ENCODE results near the gene MLST8.

Gene MLST8, protein sequence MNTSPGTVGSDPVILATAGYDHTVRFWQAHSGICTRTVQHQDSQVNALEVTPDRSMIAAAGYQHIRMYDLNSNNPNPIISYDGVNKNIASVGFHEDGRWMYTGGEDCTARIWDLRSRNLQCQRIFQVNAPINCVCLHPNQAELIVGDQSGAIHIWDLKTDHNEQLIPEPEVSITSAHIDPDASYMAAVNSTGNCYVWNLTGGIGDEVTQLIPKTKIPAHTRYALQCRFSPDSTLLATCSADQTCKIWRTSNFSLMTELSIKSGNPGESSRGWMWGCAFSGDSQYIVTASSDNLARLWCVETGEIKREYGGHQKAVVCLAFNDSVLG
- 17.2 to 28.0 (median 23.2) reads per million in 4 experiments for total RNA-seq

DNA sequence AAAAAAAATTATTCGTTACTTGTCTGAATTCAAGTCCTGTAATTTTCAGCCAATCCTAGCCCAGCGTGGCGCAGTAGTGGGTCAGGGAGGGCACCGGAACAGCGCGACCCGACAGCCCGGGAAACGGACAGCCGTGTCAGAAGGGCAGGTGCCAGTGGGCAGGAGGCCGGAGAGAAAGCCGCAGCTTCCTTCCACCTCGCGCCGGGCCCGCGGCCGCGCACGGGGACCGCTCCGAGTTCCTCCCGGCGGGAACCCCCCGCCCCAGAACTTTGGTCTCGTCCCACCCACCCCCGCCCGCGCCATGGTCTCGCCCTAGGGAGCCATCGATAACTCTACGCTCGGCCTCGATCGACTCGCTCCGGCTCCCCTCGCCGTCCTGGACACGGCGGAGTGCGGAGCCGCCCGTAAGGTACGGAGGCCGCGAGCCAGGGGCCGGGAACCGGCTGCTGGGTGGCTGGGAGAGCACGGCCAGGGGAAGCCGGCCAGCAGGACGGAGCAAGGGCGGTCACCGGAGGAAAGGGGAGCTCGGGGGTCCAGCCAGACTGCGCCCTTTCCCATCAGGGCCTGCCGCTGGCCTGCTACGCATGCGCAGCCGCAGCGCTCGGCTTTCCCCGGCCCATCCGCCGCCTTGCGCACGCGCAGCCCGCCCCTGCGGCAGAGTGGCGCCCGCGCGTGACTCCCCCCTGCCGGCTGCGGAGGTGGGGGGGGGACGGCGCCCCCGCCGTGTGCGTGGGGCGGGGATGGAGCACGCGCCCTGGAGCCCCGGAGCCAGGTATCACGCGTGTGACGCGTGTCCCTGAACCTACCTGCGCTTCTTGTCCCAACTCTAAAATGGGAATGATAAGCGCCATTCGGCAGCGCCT, at the start of gene MLST8:
Gene MLST8, plus strand, starts transcription at position 351 of the 863 bp plus-strand sequence. CDS start 632 bp downstream, outside the sequence.
- DNase-seq, result peak; percentile 86

DNA sequence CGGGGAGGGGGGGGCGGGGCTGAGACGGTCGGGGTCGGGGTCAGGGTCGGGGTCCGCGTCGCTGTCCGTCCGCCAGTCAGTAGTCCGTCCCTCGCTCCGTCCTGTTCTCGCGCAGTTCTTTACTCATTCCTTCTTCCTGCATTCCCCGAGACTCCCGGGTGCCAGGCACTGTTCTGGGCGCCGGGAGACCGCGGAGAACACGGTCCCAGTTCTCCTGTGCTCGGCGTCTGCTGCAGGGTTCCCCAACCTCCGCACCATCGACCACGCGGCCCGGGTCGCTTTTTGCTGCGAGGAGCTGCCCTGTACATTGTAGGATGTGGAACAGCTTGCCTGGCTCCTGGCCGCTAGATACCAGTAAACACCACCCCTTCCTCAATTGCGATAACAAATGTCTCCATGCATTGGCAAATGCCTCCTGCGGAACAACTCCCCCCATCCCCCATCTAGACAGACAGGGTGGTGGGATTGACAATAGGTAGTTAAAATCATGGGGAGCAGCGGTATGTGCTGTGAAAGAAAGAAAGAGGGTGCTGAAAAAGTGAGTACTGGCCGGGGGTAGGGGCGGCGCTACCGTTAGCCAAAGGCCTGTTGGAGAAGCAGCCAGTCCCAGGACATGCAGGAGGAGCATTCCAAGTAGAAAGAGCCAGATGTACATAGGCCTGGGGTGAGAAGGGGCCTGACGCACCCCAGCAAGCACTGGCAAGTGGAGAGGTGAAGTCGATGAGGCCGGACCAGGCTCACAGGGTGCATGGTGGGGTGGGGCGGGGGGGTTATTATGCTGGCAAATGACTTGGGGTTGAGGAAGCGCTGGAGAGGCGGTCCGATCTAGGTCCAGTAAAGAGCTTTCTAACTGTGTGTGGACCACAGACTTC, 49.0 kb upstream of the MLST8 start:
- no peak for DNase-seq

DNA sequence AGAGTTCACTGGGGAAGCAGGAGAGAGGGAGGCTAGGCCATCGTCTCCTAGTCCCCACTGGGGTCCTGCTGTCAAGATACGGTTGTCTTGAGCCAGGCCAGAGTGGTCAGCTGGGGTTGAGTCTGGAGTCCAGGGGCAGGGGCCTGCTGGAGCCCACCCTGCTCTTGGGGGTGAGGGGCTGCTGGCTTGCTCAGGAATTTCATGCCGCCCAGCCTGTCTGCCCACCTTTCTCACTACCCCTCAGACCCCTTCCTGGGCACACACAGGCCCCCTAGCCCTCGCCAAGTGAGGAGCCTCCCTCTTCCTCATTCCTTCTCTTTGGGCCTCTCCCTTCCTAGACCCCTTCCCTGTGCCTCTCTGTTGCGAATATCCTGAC, 48.4 kb upstream of the MLST8 start:
- DNase-seq, result no peak

DNA sequence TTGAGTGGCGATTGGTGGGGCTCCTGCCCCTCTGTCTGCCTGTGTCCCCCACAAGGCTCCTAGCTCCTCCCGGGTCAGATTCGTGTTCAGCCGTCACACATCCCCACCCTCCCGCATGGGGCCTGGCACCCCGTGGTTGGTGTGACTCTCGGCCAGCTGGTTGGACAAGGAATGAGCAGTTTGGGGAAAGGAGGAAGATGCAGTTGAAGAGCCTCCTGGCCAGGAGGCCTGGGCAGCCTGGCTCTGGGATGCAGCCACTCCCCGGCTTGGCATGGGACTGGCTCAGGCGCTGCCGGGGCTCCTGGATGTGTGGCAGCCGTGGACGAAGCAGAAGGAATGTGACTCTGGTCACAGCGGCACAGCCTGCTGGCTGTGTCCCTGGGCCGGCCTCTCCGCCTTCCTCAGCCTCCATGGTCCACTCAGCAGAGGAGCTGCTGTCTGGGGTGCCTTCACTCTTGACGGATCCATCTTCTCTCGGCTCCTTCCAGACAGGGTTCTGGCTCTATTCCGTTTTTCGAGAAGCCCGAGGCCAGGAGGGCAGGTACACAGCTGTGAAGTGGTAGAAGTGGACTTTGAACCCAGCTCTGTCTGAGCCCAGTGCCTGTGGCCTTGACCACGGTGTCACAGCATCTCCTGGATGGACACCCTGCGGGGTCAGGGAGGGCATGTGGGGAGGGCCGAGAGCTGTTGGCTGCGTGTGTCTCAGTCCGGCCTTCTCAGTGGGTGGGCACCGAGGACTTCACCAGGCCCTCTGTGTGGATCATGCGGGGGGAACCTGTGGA, 47.6 kb upstream of the MLST8 start:
- DNase-seq, result no peak

DNA sequence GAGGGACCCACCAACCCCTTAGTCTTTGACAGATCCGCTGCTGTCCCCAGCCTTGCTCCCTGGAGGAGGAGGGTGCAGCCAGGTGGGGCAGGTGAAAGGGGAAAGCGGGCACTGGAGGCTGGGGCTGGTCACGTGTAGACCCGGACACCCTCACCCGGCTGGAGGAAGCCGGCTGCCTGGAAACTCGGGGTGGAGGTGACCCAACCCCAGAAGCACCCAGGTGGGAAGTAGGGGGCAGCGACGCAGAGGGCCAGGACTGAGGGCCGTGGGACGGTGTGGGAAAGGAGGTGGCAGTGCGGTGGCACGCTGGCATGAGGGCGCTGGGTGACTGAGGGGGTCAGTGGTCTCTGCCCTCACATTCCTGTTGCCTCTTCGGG, 47.0 kb upstream of the MLST8 start:
- no peak for DNase-seq

DNA sequence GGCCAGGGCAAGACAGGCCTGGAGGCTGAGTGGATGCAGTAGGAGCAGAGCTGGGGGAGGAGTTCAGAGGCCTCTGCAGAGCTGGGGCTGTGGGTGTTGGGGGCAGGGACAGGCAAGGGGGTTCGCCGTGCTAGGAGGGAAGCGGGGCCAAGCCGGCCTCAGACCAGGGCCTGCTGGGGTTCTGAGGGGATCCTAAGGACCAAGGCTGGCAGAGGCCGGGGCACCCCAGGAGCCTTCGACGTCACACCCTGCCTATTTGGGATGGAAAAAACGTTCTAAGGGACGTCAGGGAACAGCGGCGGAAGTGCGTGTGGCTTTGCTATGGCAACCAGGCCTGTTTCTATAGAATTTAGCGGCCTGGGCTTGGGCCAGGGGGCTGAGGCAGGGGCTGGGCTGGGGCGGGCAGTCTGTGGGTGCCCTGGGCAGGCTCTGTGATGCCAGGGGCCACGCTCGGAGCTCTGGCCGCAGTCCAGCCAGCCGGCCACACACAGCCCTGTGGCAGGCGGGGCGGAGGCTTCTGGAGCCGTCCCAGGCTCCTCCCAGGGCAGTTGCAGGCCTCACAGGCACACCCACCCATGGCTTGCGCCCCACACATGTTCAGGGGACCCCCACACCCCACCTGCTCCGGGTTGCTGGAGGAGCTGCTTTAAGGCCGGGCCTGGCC, 45.9 kb upstream of the MLST8 start:
- no peak for DNase-seq

DNA sequence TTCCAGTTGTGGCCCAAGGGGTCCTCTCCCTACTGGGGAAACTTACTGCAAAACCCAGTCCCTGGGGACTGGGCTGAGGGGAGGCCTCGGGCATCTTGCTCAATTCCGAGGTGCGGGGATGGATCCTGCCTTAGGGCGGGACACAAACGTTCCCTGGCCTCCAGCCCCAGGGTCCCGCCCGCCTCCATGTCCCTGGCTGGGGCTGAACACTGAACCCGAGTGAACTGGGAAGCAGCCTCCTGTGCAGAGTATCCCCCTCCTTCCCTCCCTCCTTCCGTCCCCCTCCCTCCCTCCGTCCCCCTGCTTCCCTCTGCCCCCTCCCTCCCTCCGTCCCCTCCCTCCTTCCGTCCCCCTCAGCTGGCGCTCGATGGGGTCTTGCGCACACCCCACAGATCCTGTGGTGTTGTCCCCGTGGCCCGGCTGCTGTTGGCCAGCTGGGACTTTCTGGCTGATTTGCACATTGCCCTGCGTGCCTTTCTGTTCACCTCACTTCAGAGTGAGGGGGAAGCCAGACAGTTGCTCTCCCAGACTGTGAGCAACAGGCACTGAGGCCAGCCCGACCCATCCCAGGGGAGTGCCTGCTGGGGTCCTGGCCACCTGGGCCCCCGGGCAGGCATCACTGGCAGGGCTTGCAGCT, 44.2 kb upstream of the MLST8 start:
- no peak for DNase-seq

DNA sequence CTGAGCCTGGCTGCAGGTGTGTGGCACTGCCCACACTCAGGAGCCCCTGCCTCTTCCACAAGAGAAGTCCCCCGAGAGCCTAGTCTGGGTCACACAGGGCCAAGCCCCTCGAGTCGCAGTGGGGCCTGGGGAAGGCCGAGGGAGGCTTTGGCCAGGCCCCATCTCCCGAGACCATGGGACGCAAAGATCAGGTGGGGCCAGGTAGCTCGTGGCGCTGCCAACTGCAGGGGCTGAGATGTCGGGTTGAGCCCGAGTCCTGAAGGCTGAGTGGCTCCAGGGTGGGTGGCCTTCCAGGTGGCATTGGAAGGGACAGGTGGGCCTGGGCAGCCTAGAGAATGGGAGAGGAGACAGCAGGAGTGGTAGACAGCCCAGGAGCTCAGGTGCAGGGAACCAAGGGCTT, 43.3 kb upstream of the MLST8 start:
- DNase-seq, result no peak

DNA sequence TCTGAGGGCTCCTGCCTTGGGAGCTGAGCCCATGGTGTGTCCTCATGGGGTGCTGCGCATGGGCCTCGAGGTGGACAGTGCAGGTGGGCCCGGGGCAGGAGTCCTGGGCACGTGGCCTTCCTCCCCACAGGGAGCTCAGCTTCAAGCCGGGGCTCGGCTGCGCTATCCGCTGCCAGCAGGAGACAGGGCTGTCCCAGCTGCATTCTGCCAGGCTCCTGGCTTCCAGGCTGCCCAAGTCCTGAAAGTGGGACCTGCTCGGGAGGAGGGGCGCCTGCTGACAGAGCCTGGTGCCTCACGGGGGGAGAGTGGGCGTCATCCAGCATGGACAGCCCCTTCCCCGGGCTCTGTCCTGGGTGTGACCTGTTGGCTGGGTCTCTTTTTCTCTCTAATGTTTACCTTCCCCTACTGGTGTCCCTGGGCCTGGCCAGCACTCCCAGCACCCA, 42.6 kb upstream of the MLST8 start:
- no peak for DNase-seq

DNA sequence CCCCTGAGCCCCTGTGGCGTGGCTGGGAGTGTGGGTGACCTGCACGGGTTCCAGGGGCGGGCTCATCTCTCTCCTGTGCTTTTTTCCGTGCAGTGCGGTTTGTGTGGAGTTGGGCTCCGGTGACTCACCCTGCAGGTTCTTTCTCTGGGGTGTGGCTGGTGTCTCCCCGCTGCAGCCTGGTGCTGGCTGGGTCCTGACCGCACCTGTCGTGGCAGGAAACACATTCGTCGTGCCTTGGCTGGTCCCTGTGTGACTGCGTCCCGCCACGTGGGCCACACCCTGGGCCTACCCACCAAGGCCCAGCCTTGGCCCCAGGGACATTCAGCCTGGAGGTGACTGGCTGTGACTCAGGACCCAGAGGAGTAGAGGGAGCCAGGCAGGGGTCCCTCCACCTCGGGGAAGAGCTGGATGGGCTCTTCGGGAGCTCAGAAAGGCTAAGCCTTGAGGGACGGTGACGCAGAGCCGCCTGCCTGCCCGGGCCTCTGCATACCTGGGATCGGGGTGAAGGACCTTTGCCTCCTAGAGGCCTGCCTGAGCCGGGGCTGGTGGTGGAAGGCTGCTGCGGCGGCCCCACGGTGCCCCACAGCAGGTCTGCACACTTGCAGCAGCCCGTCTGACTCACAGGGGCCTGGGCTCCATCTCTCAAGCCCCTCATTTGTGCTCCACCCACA, 41.9 kb upstream of the MLST8 start:
- DNase-seq, result no peak

DNA sequence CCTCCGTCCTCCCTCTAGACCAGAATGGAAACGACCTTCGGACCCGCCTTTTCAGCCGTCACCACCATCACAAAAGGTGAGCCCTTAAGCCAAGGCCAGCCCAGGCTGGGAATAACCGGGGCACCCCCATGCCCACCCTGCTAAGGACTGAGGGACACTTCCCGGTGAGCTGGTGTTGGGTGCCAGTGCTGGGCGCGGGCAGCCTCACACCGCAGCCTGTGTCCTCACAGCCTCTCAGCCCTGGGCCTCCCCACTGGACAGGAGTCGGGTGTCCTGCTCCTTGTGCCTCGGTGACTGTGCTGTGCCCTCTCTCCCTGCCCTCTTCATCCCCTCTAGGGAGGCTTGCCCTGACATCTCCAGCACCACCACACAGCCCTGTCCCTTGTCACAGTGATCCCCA, 39.4 kb upstream of the MLST8 start:
- DNase-seq, result no peak

DNA sequence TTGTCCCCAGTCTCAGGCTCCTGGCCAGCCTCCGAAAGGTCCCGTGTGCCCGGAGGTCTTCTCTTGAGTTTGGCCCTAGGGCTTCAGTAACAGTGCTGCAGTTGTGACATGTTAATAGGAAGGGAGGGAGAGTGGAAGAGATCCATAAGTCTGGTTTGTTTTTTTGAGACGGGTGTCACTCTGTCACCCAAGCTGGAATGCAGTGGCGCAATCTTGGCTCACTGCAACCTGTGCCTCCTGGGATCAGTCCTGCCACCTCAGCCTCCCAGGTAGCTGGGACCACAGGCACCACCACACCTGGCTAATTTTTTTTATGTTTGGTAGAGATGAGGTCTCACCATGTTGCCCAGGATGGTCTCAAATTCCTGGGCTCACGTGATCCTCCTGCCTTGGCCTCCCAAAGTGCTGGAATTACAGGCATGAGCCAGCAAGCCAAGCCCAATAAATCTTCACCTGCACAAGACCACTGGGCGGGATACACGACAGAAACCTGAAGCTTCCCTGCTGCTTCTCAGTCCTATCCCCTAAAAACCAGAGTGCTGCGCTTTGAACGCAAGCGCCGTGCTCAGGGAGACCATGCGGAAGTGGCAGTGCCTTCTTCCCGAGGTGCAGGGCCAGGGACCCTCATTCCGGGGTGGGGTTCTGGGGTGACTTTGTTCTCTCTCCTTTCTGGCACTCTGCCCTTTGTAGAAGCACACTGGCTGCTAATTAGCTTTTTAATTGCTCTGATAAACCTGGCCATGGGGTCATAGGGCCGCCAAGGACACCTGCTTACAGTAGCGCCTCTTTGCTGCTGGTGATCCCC, 38.8 kb upstream of the MLST8 start:
- DNase-seq, result no peak

DNA sequence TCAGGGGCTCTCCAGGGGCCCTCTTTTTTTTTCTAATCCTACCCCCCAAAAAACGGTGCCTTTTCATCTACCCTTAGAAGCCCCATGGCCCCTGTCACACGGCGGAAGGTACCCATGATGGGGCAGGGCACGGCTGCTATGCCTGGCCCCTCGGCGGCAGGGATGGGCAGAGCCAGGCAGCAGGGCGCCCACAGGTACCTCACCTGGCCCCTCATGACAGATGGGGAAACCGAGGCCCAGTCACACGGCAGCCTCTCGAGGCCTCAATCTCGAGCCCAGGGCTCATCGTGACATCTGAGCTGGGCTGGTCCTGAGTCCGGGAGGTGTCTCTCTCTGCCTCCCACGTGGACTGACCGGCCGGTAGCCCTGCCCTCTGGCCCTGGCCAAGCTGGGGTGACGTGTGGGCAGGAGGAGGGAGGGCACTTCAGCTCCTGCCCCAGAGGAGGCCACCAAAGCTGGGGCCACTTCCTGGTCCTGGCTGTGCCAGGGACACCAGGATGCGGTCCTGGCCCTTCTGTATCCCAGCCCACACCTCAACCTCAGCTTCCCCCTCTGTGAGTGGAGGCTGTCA, 38.1 kb upstream of the MLST8 start:
- no peak for DNase-seq

DNA sequence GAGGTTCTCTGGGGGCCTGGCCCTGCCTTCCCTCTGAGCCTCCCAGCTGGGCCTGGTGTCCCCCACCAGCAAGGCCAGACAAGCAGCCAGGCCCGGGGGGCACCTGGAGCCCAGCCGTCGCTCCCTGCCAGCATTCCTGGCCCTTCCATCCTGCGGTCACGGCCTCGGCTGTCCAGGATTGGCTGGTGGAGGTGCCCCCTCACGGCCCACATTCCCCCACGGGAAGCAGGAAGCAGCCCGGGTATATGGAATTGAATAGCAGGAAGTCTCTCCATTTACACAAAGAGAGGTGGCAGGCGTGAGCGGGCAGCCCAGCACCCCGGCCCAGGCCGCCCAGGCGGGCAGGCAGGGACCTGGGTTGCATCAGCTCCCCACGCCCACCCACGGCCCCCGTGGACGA, 35.2 kb upstream of the MLST8 start:
- DNase-seq, result no peak

DNA sequence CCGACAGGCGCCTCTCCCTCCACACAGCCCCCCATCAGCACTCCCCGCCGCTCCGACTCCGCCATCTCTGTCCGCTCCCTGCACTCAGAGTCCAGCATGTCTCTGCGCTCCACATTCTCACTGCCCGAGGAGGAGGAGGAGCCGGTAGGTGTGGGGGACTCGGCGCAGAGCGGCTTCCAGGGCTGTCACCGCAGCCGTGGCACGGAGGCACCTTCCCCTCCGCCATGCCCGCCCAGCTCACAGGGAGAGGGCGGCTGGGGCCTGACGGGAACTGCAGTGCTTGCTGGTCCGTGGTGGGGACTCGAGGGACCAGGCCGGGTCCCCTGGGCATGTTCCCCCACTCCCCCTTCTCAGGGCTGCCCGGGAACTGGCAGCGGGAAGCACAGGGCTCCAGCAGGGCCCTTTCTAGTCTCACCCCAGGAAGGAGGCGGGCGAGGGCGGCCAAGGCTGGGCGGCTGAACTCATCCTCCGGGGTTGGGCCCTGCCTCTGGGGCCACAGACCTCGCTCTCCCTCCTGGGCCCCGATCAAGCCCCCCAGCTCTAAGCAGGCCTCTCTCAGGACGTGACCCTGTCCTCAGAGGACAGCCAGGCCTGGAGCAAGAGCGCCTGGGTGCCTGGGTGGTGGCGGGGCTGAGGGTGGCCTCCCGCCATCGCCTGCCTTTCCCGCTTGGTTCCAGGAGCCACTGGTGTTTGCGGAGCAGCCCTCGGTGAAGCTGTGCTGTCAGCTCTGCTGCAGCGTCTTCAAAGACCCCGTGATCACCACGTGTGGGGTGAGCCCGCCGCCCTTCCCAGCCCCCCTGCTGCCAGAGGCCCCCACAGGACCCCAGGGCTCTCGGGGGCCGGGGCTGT, 34.4 kb upstream of the MLST8 start:
- no peak for DNase-seq

DNA sequence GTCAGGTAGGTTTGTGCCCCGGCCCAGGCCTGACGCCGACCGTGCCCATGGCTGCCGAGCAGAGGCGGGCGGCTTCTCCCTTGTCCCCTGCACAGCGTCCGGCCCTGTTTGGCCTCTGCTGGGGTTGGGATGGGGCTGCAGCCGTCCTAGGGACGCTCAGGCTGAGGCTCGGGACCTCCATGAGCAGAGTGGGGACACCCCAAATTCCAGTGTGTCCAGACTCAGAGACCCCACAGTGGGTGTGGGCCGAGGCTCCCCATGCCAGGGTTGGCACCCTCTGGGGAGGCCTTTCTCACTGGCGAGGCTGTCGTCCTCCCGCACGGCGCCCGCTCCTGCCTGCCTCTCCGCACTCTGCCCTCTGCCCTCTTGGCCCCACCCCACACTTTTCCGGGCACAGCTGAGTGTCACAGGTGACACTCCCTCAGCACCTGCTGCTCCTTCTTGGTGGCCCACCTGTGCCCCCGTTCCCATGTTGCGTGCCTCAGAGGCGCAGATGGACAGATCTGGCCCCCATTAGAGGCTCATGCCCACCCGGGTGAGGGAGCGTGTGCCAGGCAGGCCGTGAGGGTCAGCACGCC, 33.6 kb upstream of the MLST8 start:
- no peak for DNase-seq

DNA sequence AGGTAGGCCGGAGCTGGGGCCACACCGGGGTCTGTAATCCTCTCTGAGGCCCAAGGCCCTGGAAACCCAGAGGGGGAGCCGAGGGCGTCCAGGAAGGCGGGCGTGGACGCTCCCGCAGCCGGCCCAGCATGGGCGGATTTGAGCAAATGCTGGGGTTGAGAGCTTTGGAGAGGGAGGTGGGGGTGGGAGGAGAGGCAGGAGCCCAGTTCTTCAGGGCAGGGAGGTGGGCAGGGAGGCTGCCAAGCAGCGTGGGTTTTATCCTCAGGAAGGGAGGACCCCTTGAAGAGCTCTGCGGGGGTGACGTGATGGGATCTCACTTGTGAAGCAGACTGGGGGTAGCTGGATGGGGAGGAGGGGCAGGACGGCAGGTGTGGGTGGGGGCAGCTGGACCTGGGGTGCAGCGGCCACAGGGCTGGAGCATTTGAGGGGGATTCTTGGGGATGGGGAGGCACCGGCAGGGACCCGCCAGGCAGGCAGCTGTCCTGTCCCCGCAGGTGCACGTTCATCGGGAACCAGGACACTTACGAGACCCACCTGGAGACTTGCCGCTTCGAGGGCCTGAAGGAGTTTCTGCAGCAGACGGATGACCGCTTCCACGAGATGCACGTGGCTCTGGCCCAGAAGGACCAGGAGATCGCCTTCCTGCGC, 32.4 kb upstream of the MLST8 start:
- no peak for DNase-seq

DNA sequence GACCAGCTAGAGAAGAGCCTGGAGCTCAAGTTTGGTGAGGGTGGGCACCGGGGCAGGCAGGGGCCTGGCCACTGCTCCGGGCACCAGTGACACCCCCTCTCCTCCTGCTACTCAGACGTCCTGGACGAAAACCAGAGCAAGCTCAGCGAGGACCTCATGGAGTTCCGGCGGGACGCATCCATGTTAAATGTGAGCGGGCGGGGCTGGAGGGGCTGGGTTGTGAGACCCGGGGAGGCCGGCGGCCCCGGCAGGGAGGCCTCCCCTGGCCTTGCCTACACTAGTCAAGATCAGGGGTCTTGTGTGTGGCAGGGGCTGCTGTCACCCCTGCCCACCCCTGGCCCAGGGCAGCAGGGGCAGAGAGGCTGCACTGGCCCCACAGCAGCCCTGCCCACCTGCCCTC, 31.9 kb upstream of the MLST8 start:
- no peak for DNase-seq
